ENCODE measurements around the gene GMPPB.

The GMPPB gene

GRCh38 chr3:49733551-49733950 lies 9.8 kb upstream of the GMPPB start:
- no peak overlapping the region for H3K27ac ChIP-seq (ENCODE audit: low read length)
- H3K4me3 ChIP-seq (ENCODE audit: low read length), result no peak overlapping the region
- H3K9me3 ChIP-seq (replicated peaks; ENCODE audit: insufficient read depth, low read length), result no peaks in the 10 kb centered on the region
- no peaks in the 10 kb centered on the region; the same call in 1 of the 2 replicates for H3K36me3 ChIP-seq (replicated peaks; ENCODE audit: insufficient read depth, low read length)
- H3K4me1 ChIP-seq (ENCODE audit: low read length), result no peaks in the 10 kb centered on the region
- H2AFZ ChIP-seq (ENCODE audit: low read length), result no peak overlapping the region
- H3K27me3 ChIP-seq (replicated peaks; ENCODE audit: insufficient read depth, low read length), result no peaks in the 10 kb centered on the region
- TF ChIP-seq CTCF (IDR thresholded peaks at IDR 0.05; ENCODE audit: low read length) (no peak), EZH2phosphoT487 (IDR thresholded peaks at IDR 0.05; ENCODE audit: low read length) (no peak), EZH2 (optimal IDR thresholded peaks at IDR 0.05; ENCODE audit: low read depth, low read length) (no peak)
- no peak for DNase-seq
- no peak overlapping the region for H3K9ac ChIP-seq (ENCODE audit: low read length)
- H3K9me2 ChIP-seq (replicated peaks; ENCODE audit: insufficient read depth, low read length), result no peaks in the 10 kb centered on the region
- no peak overlapping the region for H3K4me2 ChIP-seq (ENCODE audit: low read depth, low read length)
- no peaks in the 10 kb centered on the region for H3F3A ChIP-seq (ENCODE audit: insufficient read depth, low read length)
- H3K79me2 ChIP-seq (ENCODE audit: low read length), result peaks cover 16% of the 10 kb centered on the region
- H4K20me1 ChIP-seq (ENCODE audit: insufficient read depth, low read length), result no peaks in the 10 kb centered on the region

GRCh38 chr3:49732597-49732996 lies 8.8 kb upstream of the GMPPB start:
- H3K27me3 ChIP-seq (replicated peaks; ENCODE audit: insufficient read depth, low read length), result no peaks in the 10 kb centered on the region
- peaks cover 11% of the 10 kb centered on the region for H3K79me2 ChIP-seq (ENCODE audit: low read length)
- no peaks in the 10 kb centered on the region for H3K9me2 ChIP-seq (replicated peaks; ENCODE audit: insufficient read depth, low read length)
- H3K9ac ChIP-seq (ENCODE audit: low read length), result no peak overlapping the region
- TF ChIP-seq EZH2 (optimal IDR thresholded peaks at IDR 0.05; ENCODE audit: low read depth, low read length) (no peak), EZH2phosphoT487 (IDR thresholded peaks at IDR 0.05; ENCODE audit: low read length) (no peak), CTCF (IDR thresholded peaks at IDR 0.05; ENCODE audit: low read length) (no peak)
- DNase-seq, result no peak
- no peak overlapping the region for H3K4me3 ChIP-seq (ENCODE audit: low read length)
- no peaks in the 10 kb centered on the region for H4K20me1 ChIP-seq (ENCODE audit: insufficient read depth, low read length)
- H3K27ac ChIP-seq (ENCODE audit: low read length), result no peak overlapping the region
- no peak overlapping the region for H2AFZ ChIP-seq (ENCODE audit: low read length)
- no peaks in the 10 kb centered on the region for H3K9me3 ChIP-seq (replicated peaks; ENCODE audit: insufficient read depth, low read length)
- H3K36me3 ChIP-seq (replicated peaks; ENCODE audit: insufficient read depth, low read length), result no peaks in the 10 kb centered on the region; the same call in 1 of the 2 replicates
- no peaks in the 10 kb centered on the region for H3K4me1 ChIP-seq (ENCODE audit: low read length)
- H3K4me2 ChIP-seq (ENCODE audit: low read depth, low read length), result no peak overlapping the region
- no peaks in the 10 kb centered on the region for H3F3A ChIP-seq (ENCODE audit: insufficient read depth, low read length)

- no peak overlapping the region for H2AFZ ChIP-seq (ENCODE audit: low read length)
- no peaks in the 10 kb centered on the region for H4K20me1 ChIP-seq (ENCODE audit: insufficient read depth, low read length)
- no peak overlapping the region for H3K9ac ChIP-seq (ENCODE audit: low read length)
- no peak overlapping the region for H3K27ac ChIP-seq (ENCODE audit: low read length)
- peaks cover 6% of the 10 kb centered on the region; the same call in 1 of the 2 replicates for H3K79me2 ChIP-seq (ENCODE audit: low read length)
- peaks cover 2% of the 10 kb centered on the region; the same call in 1 of the 2 replicates for H3F3A ChIP-seq (ENCODE audit: insufficient read depth, low read length)
- no peaks in the 10 kb centered on the region for H3K27me3 ChIP-seq (replicated peaks; ENCODE audit: insufficient read depth, low read length)
- no peak for DNase-seq
- TF ChIP-seq CTCF (IDR thresholded peaks at IDR 0.05; ENCODE audit: low read length), result no peak
- TF ChIP-seq EZH2 (optimal IDR thresholded peaks at IDR 0.05; ENCODE audit: low read depth, low read length), result no peak
- no peak for TF ChIP-seq EZH2phosphoT487 (IDR thresholded peaks at IDR 0.05; ENCODE audit: low read length)
- H3K4me3 ChIP-seq (ENCODE audit: low read length), result no peak overlapping the region
- no peaks in the 10 kb centered on the region; the same call in 1 of the 2 replicates for H3K36me3 ChIP-seq (replicated peaks; ENCODE audit: insufficient read depth, low read length)
- H3K9me3 ChIP-seq (replicated peaks; ENCODE audit: insufficient read depth, low read length), result no peaks in the 10 kb centered on the region
- H3K9me2 ChIP-seq (replicated peaks; ENCODE audit: insufficient read depth, low read length), result no peaks in the 10 kb centered on the region
- peaks cover 2% of the 10 kb centered on the region; the same call in 1 of the 2 replicates for H3K4me1 ChIP-seq (ENCODE audit: low read length)
- no peak overlapping the region for H3K4me2 ChIP-seq (ENCODE audit: low read depth, low read length)
Measured at GRCh38 chr3:49729966-49730609, 6.3 kb upstream of the GMPPB start.

Data from MM.1S (cell line).